ENCODE data around the gene PVALEF. TPM values are rescaled to one million over a fixed set of nuclear protein-coding genes. Genes with fewer than 3 reads are reported as not detected.

PVALEF gene
- total RNA-seq, 4 donors from 2014 or later = not detected

GRCh38 chr17:81206657-81207056 lies 41.4 kb downstream of the PVALEF start:
- DNase-seq (ENCODE audit: low spot score in 2 of 2) = no peak
- intact Hi-C loops (cut with DNase I; ENCODE audit: low total_unique reads) = no loop called here
- TF ChIP-seq CTCF (IDR thresholded peaks at IDR 0.05) (no peak), POLR2A (IDR thresholded peaks at IDR 0.05) (no peak)
- no peak overlapping the region for H3K4me3 ChIP-seq (ENCODE audit: low read depth, poor library complexity, severe bottlenecking)
- WGBS, 2 donors = 92 to 94% methylated on average over 12 of the region's 12 CpGs

- no peak overlapping the region for H3K4me3 ChIP-seq (ENCODE audit: low read depth, poor library complexity, severe bottlenecking)
- TF ChIP-seq POLR2A (IDR thresholded peaks at IDR 0.05) (no peak), CTCF (IDR thresholded peaks at IDR 0.05) (no peak)
- no peak for DNase-seq (ENCODE audit: low spot score in 2 of 2)
- WGBS, 2 donors = 83 to 87% methylated on average over 20 to 21 of the region's 21 CpGs
- intact Hi-C loops (cut with DNase I; ENCODE audit: low total_unique reads) = no loop called here
Observed at GRCh38 chr17:81207610-81208581, 42.6 kb downstream of the PVALEF start.

- 94 to 97% methylated on average over 10 of the region's 10 CpGs for WGBS, 2 donors
- DNase-seq (ENCODE audit: low spot score in 2 of 2) = no peak
Observed at GRCh38 chr17:81208651-81209050, 43.3 kb downstream of the PVALEF start.

GRCh38 chr17:81209141-81209540 lies 43.8 kb downstream of the PVALEF start:
- intact Hi-C loops (cut with DNase I; ENCODE audit: low total_unique reads) = no loop called here
- no peak overlapping the region for H3K4me3 ChIP-seq (ENCODE audit: low read depth, poor library complexity, severe bottlenecking)
- 96% methylated on average over 12 to 16 of the region's 16 CpGs for WGBS, 2 donors
- no peak for DNase-seq (ENCODE audit: low spot score in 2 of 2)
- TF ChIP-seq CTCF (IDR thresholded peaks at IDR 0.05) = no peak
- TF ChIP-seq POLR2A (IDR thresholded peaks at IDR 0.05) = no peak

More at GRCh38 chr17:81208651-81209050, 43.3 kb downstream of the PVALEF start:
- no peak overlapping the region for H3K4me3 ChIP-seq (ENCODE audit: low read depth, poor library complexity, severe bottlenecking)
- intact Hi-C loops (cut with DNase I; ENCODE audit: low total_unique reads) = no loop called here
- TF ChIP-seq POLR2A (IDR thresholded peaks at IDR 0.05) (no peak), CTCF (IDR thresholded peaks at IDR 0.05) (no peak)

GRCh38 chr17:81210466-81210865 lies 45.2 kb downstream of the PVALEF start:
- H3K4me3 ChIP-seq (ENCODE audit: low read depth, poor library complexity, severe bottlenecking) = no peak overlapping the region
- intact Hi-C loops (cut with DNase I; ENCODE audit: low total_unique reads) = no loop called here
- no peak for TF ChIP-seq CTCF (IDR thresholded peaks at IDR 0.05)
- no peak for TF ChIP-seq POLR2A (IDR thresholded peaks at IDR 0.05)
- no peak for DNase-seq (ENCODE audit: low spot score in 2 of 2)
- 81% methylated on average over 10 of the region's 10 CpGs for WGBS, 2 donors
